Measurements from ENCODE around the gene ECHS1. TPM values are rescaled to one million over a fixed set of nuclear protein-coding genes. Genes with fewer than 3 reads are reported as not detected.

Gene ECHS1
- total and polyA plus RNA-seq, 9 donors = 27.2 to 102 (median 68.9) TPM

DNA sequence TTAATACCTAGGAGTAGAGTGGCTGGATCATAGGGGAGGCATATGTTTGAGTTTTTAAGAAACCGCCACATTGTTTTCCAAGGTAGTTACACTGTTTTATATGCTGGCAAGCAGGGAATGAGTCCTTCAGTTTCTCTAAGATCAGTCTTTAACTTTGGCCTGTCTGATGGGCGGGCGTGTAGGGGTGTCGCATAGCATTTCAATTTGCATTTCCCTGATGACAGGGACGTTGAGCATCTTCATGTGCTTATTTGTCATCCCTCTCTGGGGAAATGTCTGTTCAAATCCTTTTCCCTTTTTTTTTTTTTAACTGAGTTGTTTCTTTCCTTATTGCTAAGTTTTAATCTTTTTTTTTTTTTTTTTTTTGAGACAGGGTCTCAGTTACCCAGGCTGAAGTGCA lies 30.6 kb upstream of the ECHS1 start:
- 95 to 97% (median 96%) methylated on average over 5 of the region's 5 CpGs for WGBS, 3 donors
- Histone ChIP-seq H3K36me3 (no peaks in the 10 kb centered on the region), H3K27ac (no peak overlapping the region), H3K4me3 (no peak overlapping the region), H3K27me3 (no peaks in the 10 kb centered on the region), H3K9me3 (no peaks in the 10 kb centered on the region), H3K4me1 (ENCODE audit: insufficient read depth) (no peaks in the 10 kb centered on the region)
- no peak for DNase-seq
- intact Hi-C loops (cut with DNase I) = no loop called here
- TF ChIP-seq, protein P1, sequence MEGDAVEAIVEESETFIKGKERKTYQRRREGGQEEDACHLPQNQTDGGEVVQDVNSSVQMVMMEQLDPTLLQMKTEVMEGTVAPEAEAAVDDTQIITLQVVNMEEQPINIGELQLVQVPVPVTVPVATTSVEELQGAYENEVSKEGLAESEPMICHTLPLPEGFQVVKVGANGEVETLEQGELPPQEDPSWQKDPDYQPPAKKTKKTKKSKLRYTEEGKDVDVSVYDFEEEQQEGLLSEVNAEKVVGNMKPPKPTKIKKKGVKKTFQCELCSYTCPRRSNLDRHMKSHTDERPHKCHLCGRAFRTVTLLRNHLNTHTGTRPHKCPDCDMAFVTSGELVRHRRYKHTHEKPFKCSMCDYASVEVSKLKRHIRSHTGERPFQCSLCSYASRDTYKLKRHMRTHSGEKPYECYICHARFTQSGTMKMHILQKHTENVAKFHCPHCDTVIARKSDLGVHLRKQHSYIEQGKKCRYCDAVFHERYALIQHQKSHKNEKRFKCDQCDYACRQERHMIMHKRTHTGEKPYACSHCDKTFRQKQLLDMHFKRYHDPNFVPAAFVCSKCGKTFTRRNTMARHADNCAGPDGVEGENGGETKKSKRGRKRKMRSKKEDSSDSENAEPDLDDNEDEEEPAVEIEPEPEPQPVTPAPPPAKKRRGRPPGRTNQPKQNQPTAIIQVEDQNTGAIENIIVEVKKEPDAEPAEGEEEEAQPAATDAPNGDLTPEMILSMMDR (IDR thresholded peaks at IDR 0.05) = no peak
- TF ChIP-seq POLR2A (IDR thresholded peaks at IDR 0.05) = no peak
- TF ChIP-seq EP300 (IDR thresholded peaks at IDR 0.05) = no peak

DNA sequence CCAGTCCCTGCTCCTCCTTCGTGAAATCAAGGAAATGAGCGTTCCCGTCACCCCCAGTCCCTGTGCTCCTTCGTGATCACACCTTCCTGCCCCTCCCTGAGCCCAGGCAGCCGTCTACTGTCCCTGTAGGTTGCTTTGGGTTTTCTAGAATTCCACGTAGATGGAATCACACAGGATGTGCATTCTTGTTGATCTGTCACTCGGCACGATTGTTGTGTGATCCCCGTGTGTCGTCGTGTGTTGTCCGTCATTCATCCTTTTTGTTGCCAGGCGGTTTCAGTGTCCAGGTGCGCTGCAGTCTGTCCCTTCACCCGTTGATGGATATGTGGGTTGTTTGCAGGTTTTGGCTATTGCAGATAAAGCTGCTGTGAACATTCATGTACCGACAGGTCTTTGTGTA lies 30.2 kb upstream of the ECHS1 start:
- TF ChIP-seq POLR2A (IDR thresholded peaks at IDR 0.05) = no peak
- TF ChIP-seq EP300 (IDR thresholded peaks at IDR 0.05) = no peak
- TF ChIP-seq, protein P1 (IDR thresholded peaks at IDR 0.05) = no peak
- intact Hi-C loops (cut with DNase I) = no loop called here
- no peak overlapping the region for H3K27ac ChIP-seq
- peak in 1 of 5 donors; percentile 6 for DNase-seq
- WGBS, 3 donors = 84 to 88% (median 87%) methylated on average over 16 of the region's 16 CpGs
- no peaks in the 10 kb centered on the region for H3K9me3 ChIP-seq
- no peak overlapping the region for H3K4me3 ChIP-seq
- H3K27me3 ChIP-seq = no peaks in the 10 kb centered on the region
- no peaks in the 10 kb centered on the region for H3K4me1 ChIP-seq (ENCODE audit: insufficient read depth)
- no peaks in the 10 kb centered on the region for H3K36me3 ChIP-seq

DNA sequence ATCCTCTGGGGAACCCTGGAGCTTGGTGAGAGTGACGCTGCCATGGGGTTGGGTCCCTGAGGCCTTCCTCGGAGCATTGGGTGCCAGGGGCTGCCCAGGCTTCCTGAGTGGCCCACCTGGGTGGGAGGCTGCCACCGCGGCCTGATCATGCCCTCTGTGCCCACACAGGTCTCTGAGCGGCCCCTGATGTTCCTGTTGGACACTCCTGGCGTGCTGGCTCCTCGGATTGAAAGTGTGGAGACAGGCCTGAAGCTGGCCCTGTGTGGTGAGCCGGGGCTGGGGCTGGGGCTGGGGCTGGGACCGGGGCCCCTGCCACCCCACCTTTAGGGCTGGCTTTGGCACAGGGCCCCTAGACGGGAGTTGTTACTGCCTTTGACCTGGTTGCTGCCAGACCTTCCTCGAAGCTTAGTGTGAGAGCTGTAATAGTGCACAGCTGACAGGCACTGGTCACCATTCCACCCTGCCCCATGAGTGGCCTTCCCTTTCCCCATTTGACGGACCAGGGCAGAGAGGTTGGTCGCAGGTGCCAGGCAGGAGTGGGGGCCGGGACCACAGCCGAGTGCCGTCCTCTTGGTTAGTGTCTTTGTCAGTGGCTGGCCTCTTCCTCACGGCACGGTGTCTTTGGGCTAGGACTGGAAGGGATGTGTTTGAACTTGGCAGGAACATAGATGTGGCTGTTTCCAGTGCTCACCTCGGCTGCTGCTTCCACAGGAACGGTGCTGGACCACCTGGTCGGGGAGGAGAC lies 29.0 kb upstream of the ECHS1 start:
- no peak overlapping the region for H3K4me3 ChIP-seq
- no peaks in the 10 kb centered on the region for H3K9me3 ChIP-seq
- intact Hi-C loops (cut with DNase I) = no loop called here
- no peaks in the 10 kb centered on the region for H3K4me1 ChIP-seq (ENCODE audit: insufficient read depth)
- peak in 1 of 5 donors; percentile 10 for DNase-seq
- H3K36me3 ChIP-seq = no peaks in the 10 kb centered on the region
- no peak for TF ChIP-seq EP300 (IDR thresholded peaks at IDR 0.05)
- TF ChIP-seq POLR2A (IDR thresholded peaks at IDR 0.05) = no peak
- TF ChIP-seq, protein P1 (IDR thresholded peaks at IDR 0.05) = no peak
- WGBS, 3 donors = 95 to 98% (median 96%) methylated on average over 20 to 21 of the region's 21 CpGs
- H3K27me3 ChIP-seq = no peaks in the 10 kb centered on the region
- H3K27ac ChIP-seq = no peak overlapping the region

DNA sequence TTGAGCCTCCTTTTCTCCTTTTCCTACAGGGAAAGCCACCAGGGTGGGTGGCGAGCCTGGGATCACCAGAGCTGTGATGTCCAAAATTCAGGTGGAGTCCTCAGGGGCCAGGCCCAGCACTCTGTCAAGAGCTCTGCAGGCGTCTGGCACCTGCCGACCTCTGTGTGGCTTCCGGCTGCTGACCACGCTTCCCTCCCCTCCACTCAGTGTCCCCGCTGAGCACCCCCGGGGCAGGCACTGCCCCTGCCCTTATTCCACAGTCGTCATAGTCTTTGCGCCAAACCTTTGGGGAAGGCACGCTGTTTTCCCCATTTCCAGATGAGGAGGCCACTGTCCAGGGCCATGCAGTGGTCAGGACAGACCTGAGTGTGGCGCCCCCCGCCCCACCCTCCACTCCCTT lies 28.3 kb upstream of the ECHS1 start:
- TF ChIP-seq, protein P1 (IDR thresholded peaks at IDR 0.05) = no peak
- no peak for TF ChIP-seq EP300 (IDR thresholded peaks at IDR 0.05)
- Histone ChIP-seq H3K4me1 (ENCODE audit: insufficient read depth) (no peaks in the 10 kb centered on the region), H3K36me3 (no peaks in the 10 kb centered on the region), H3K27ac (no peak overlapping the region), H3K27me3 (no peaks in the 10 kb centered on the region), H3K9me3 (no peaks in the 10 kb centered on the region), H3K4me3 (no peak overlapping the region)
- intact Hi-C loops (cut with DNase I) = no loop called here
- 92 to 97% (median 94%) methylated on average over 12 of the region's 12 CpGs for WGBS, 3 donors
- peak in 1 of 5 donors; percentile 12 for DNase-seq
